ENCODE results near the gene KCNT1. TPM values are rescaled to one million over a fixed set of nuclear protein-coding genes. Genes with fewer than 3 reads are reported as not detected.
A peak's percentile ranks its signal among the peaks of the same experiment; 100 is the strongest.

KCNT1 gene
- total RNA-seq, 1 experiment from 2014 or later, result 0.09 TPM

DNA sequence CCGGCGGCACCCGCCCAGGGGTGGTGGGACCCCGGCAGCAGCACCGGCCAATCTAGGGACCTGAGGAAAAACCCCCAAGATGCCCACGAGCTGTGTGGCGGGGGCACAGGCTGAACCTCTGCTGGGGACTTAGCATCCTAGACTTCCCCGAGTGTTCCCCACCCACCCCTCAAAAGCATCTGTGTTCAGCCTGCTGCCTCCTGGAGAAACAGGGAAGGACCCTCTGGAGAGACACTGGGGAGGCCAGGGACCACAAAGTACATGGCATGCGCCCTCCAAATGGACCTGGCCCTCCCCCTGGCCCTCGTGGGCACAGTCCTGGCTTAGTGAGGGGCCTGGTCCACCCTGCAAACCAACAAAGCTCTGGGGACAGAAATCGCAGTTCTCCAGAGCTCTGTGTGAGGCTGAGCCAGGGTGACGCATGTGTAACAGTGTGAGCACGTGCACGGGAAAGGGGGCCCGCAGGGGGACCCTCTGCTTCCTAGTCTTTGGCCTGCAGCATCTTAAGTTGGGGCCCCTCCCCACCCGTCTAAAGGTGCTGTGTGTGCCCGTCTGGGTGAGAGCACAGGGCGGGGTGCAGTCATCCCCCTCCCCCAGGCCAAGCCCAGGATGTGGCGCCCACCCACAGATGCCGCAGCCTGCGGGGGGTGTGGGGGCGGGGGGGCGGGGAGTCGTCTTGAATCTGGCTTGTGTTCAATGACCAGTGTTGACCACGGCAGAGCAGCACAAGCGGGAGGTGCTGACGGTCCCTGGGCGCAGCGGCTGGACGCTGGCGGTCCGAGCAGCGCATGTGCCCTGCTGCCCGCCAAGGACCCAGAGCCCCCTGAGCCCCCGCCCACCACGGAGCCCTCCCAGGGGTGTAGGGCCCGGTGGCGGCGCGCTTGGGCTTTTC lies 672 bp upstream of the KCNT1 start:
- no TSS peak for BruUV-seq (replicated peaks)
- ChIA-PET CTCF (no interaction called here), POLR2A (interaction anchor here (0.6 kb wide), 1 partner anchor 260 kb away, joined by 3 read pairs; the partner anchor contains the start of gene UBAC1)
- no peaks in the 10 kb centered on the region for H3K4me1 Mint-ChIP-seq (ENCODE audit: low read depth, unreplicated experiment)
- H3K27ac Mint-ChIP-seq (ENCODE audit: unreplicated experiment), result no peak overlapping the region
- no peak for DNase-seq
- Histone ChIP-seq H3K27me3 (replicated peaks; ENCODE audit: control insufficient read depth, insufficient read depth, low read length) (no peaks in the 10 kb centered on the region), H3K4me1 (peaks cover 17% of the 10 kb centered on the region), H3K4me3 (ENCODE audit: low read depth, low read length) (peak overlapping the region; percentile 35), H3K9me3 (no peaks in the 10 kb centered on the region), H3K36me3 (ENCODE audit: control insufficient read depth, insufficient read depth, low read length) (peaks cover 4% of the 10 kb centered on the region)
- H3K27me3 Mint-ChIP-seq (ENCODE audit: insufficient read depth, unreplicated experiment), result no peaks in the 10 kb centered on the region
- H3K9me3 Mint-ChIP-seq (ENCODE audit: unreplicated experiment), result no peaks in the 10 kb centered on the region
- TF ChIP-seq, protein P1, sequence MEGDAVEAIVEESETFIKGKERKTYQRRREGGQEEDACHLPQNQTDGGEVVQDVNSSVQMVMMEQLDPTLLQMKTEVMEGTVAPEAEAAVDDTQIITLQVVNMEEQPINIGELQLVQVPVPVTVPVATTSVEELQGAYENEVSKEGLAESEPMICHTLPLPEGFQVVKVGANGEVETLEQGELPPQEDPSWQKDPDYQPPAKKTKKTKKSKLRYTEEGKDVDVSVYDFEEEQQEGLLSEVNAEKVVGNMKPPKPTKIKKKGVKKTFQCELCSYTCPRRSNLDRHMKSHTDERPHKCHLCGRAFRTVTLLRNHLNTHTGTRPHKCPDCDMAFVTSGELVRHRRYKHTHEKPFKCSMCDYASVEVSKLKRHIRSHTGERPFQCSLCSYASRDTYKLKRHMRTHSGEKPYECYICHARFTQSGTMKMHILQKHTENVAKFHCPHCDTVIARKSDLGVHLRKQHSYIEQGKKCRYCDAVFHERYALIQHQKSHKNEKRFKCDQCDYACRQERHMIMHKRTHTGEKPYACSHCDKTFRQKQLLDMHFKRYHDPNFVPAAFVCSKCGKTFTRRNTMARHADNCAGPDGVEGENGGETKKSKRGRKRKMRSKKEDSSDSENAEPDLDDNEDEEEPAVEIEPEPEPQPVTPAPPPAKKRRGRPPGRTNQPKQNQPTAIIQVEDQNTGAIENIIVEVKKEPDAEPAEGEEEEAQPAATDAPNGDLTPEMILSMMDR (IDR thresholded peaks at IDR 0.05; ENCODE audit: insufficient read depth in 1 of 2, low read depth in 1 of 2, low read length in 1 of 2, severe bottlenecking in 1 of 2, unreplicated experiment in 1 of 2), result no peak
- H3K4me3 Mint-ChIP-seq (ENCODE audit: unreplicated experiment), result peak overlapping the region; percentile 27
- H3K36me3 Mint-ChIP-seq (ENCODE audit: insufficient read depth, unreplicated experiment), result no peaks in the 10 kb centered on the region
- intact Hi-C loops (cut with micrococcal nuclease; ENCODE audit: unreplicated experiment), result no loop called here

DNA sequence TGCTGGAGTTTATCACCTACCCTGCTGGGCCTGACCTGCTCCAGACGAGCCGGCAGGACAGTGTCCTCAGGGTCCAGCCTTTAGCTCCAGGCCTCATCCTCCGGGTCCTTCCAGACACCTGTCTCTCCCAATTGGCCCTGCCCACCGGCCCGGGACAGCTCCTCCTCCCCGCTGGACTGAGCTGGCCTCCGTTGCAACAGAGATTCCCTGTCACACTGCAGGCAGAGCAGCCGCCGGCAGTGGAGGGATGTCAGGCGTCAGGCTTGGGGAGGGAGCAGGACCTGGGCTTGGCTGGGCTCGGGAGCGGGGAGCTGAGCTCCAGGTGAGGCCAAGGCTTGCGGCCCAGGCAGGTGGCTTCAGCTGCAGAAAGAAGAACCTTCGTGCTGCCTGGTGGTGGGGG lies 1.7 kb downstream of the KCNT1 start:
- H3K4me3 ChIP-seq (ENCODE audit: low read depth, low read length), result no peak overlapping the region
- H3K4me1 Mint-ChIP-seq (ENCODE audit: low read depth, unreplicated experiment), result no peaks in the 10 kb centered on the region
- H3K4me3 Mint-ChIP-seq (ENCODE audit: unreplicated experiment), result no peak overlapping the region
- no peaks in the 10 kb centered on the region for H3K9me3 ChIP-seq
- H3K27me3 ChIP-seq (replicated peaks; ENCODE audit: control insufficient read depth, insufficient read depth, low read length), result no peaks in the 10 kb centered on the region
- no TSS peak for BruUV-seq (replicated peaks)
- CTCF ChIA-PET, result interaction anchor here (0.7 kb wide), 1 partner anchor 10 kb away, joined by 3 read pairs; no protein-coding TSS in a partner anchor
- TF ChIP-seq, protein P1 (IDR thresholded peaks at IDR 0.05; ENCODE audit: insufficient read depth in 1 of 2, low read depth in 1 of 2, low read length in 1 of 2, severe bottlenecking in 1 of 2, unreplicated experiment in 1 of 2), result no peak
- H3K27ac Mint-ChIP-seq (ENCODE audit: unreplicated experiment), result no peak overlapping the region
- H3K36me3 ChIP-seq (ENCODE audit: control insufficient read depth, insufficient read depth, low read length), result no peaks in the 10 kb centered on the region
- POLR2A ChIA-PET, result no interaction called here
- peaks cover 4% of the 10 kb centered on the region for H3K27me3 Mint-ChIP-seq (ENCODE audit: insufficient read depth, unreplicated experiment)
- H3K9me3 Mint-ChIP-seq (ENCODE audit: unreplicated experiment), result no peaks in the 10 kb centered on the region
- intact Hi-C loops (cut with micrococcal nuclease; ENCODE audit: unreplicated experiment), result no loop called here
- no peaks in the 10 kb centered on the region for H3K36me3 Mint-ChIP-seq (ENCODE audit: insufficient read depth, unreplicated experiment)
- H3K4me1 ChIP-seq, result peaks cover 17% of the 10 kb centered on the region
- peak; percentile 39 to 60 for DNase-seq

DNA sequence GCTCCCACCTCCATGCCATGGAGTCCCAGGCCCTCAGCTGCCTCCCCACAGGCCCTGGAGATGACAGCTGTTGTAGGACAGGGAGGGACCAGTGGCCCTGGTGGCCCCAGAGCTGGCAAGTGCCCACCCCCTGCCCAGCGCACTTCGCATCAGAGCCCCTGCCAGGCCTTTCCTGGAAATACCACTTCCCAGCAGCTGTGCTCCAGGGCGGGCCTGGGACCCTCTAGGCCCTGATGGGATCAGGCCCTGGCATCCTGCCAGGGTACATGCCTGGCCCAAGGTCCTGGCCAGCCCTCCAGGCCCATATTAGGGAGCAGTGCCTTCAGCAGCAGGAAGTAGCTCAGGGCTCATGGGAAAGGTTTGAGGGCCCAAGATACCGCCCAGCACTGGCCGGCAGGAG lies 2.5 kb downstream of the KCNT1 start:
- no peaks in the 10 kb centered on the region for H3K9me3 Mint-ChIP-seq (ENCODE audit: unreplicated experiment)
- no TSS peak for BruUV-seq (replicated peaks)
- Histone ChIP-seq H3K9me3 (no peaks in the 10 kb centered on the region), H3K36me3 (ENCODE audit: control insufficient read depth, insufficient read depth, low read length) (no peaks in the 10 kb centered on the region), H3K27me3 (replicated peaks; ENCODE audit: control insufficient read depth, insufficient read depth, low read length) (no peaks in the 10 kb centered on the region), H3K4me1 (peaks cover 17% of the 10 kb centered on the region), H3K4me3 (ENCODE audit: low read depth, low read length) (no peak overlapping the region)
- ChIA-PET POLR2A (no interaction called here), CTCF (no interaction called here)
- no peak overlapping the region for H3K27ac Mint-ChIP-seq (ENCODE audit: unreplicated experiment)
- intact Hi-C loops (cut with micrococcal nuclease; ENCODE audit: unreplicated experiment), result no loop called here
- DNase-seq, result no peak
- TF ChIP-seq, protein P1 (IDR thresholded peaks at IDR 0.05; ENCODE audit: insufficient read depth in 1 of 2, low read depth in 1 of 2, low read length in 1 of 2, severe bottlenecking in 1 of 2, unreplicated experiment in 1 of 2), result no peak
- H3K4me1 Mint-ChIP-seq (ENCODE audit: low read depth, unreplicated experiment), result no peaks in the 10 kb centered on the region
- H3K36me3 Mint-ChIP-seq (ENCODE audit: insufficient read depth, unreplicated experiment), result no peaks in the 10 kb centered on the region
- peaks cover 8% of the 10 kb centered on the region for H3K27me3 Mint-ChIP-seq (ENCODE audit: insufficient read depth, unreplicated experiment)
- H3K4me3 Mint-ChIP-seq (ENCODE audit: unreplicated experiment), result no peak overlapping the region
